Measurements from ENCODE around the gene CDK1.

Gene CDK1

GRCh38 chr10:60767424-60767823 lies 10.9 kb upstream of the CDK1 start:
- H3K4me3 ChIP-seq (ENCODE audit: low read depth, low read length), result no peak overlapping the region
- no peak for DNase-seq (ENCODE audit: low read depth)
- no peak for TF ChIP-seq CTCF (conservative IDR thresholded peaks at IDR 0.05; ENCODE audit: low read depth, low read length)

- no peak overlapping the region for H3K4me3 ChIP-seq (ENCODE audit: low read depth, low read length)
- no peak for DNase-seq (ENCODE audit: low read depth)
- no peak for TF ChIP-seq CTCF (conservative IDR thresholded peaks at IDR 0.05; ENCODE audit: low read depth, low read length)
Measured at GRCh38 chr10:60769406-60769805, 8.9 kb upstream of the CDK1 start.

GRCh38 chr10:60777696-60778213 lies 523 bp upstream of the CDK1 start:
- TF ChIP-seq CTCF (conservative IDR thresholded peaks at IDR 0.05; ENCODE audit: low read depth, low read length), result no peak
- H3K4me3 ChIP-seq (ENCODE audit: low read depth, low read length), result peak overlapping the region; percentile 59
- DNase-seq (ENCODE audit: low read depth), result no peak

GRCh38 chr10:60778971-60779796 lies 906 bp downstream of the CDK1 start:
- H3K4me3 ChIP-seq (ENCODE audit: low read depth, low read length), result peak overlapping the region; percentile 77
- TF ChIP-seq CTCF (conservative IDR thresholded peaks at IDR 0.05; ENCODE audit: low read depth, low read length), result no peak
- DNase-seq (ENCODE audit: low read depth), result peak; percentile 20

GRCh38 chr10:60781661-60782060 lies 3.4 kb downstream of the CDK1 start:
- H3K4me3 ChIP-seq (ENCODE audit: low read depth, low read length), result no peak overlapping the region
- peak; percentile 13 for DNase-seq (ENCODE audit: low read depth)
- no peak for TF ChIP-seq CTCF (conservative IDR thresholded peaks at IDR 0.05; ENCODE audit: low read depth, low read length)

GRCh38 chr10:60784641-60785040 lies 6.4 kb downstream of the CDK1 start:
- no peak for DNase-seq (ENCODE audit: low read depth)
- no peak for TF ChIP-seq CTCF (conservative IDR thresholded peaks at IDR 0.05; ENCODE audit: low read depth, low read length)
- no peak overlapping the region for H3K4me3 ChIP-seq (ENCODE audit: low read depth, low read length)

GRCh38 chr10:60788544-60788943 lies 10.3 kb downstream of the CDK1 start:
- TF ChIP-seq CTCF (conservative IDR thresholded peaks at IDR 0.05; ENCODE audit: low read depth, low read length), result no peak
- DNase-seq (ENCODE audit: low read depth), result no peak
- no peak overlapping the region for H3K4me3 ChIP-seq (ENCODE audit: low read depth, low read length)

Data from choroid plexus epithelial cell (primary cell).